GM21390 (cell line): ENCODE measurements around the gene USP7.

Experiments used
- ATAC-seq: cut with Tn5 transposase; IDR thresholded peaks from one replicate; pipeline ENCODE4 v1.9.1; 2021; ENCODE audit not compliant: unreplicated experiment

The USP7 gene

DNA sequence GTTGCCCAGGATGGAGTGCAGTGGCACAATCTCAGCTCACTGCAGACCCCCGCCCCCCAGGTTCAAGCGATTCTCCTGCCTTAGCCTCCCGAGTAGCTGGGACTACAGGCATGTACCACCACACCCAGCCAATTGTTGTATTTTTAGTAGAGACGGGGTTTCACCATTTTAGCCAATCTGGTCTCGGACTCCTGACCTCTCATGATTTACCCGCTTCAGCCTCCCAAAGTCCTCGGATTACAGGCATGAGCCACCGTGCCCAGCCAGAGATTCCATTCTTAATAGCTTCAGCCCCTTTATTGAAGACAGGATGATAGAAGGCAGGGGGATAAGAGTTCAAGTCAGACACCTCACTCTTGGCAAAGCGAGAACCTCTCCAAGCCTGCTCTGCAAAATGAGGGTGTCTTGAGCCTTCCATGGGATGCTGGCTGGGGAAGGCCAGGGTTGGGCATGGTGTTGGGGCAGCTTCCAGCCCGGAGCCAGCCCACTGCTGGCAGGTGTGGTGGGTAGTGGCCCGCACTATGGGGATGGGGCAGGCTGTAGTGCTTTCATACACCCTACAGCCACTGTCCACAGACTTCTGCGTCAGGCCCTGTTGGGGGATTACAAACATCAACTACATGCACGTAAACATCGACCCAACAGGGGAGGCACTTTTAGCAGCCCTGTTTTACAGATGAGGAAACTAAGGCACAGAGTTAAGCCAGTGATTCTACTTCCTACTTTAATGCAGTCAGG, 98.4 kb downstream of the USP7 start:
- ATAC-seq: no peak

DNA sequence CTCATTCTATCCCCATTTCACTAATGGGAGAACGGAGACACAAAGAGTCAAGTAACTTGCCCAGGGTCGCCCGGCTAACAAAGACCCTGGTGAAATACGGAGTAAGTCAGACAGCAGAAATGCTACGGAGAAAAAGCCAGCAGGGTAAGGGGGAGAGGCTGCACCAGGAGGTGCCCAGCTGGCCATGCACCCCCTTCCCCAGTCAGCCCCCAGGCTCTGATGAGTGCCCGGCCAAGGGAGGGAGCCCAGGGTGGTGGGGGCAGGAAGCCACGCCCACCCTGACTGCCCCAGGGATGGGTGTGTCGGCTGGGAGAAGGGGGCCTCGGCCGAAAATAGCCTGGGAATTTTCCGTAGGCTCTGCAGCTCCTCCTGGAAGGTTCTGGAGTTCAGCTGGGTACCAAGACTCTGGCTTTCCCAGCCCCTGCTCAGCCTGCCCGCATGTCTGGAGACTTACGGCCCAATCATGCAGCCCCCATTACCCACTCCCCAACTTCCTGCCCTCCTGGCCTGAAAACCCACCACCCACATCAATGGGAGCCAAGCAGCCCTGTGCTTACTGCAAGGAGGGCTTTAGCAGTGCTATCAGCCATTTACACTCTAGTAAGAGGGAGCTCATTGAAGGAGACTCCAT, 99.1 kb downstream of the USP7 start:
- no peak for ATAC-seq

DNA sequence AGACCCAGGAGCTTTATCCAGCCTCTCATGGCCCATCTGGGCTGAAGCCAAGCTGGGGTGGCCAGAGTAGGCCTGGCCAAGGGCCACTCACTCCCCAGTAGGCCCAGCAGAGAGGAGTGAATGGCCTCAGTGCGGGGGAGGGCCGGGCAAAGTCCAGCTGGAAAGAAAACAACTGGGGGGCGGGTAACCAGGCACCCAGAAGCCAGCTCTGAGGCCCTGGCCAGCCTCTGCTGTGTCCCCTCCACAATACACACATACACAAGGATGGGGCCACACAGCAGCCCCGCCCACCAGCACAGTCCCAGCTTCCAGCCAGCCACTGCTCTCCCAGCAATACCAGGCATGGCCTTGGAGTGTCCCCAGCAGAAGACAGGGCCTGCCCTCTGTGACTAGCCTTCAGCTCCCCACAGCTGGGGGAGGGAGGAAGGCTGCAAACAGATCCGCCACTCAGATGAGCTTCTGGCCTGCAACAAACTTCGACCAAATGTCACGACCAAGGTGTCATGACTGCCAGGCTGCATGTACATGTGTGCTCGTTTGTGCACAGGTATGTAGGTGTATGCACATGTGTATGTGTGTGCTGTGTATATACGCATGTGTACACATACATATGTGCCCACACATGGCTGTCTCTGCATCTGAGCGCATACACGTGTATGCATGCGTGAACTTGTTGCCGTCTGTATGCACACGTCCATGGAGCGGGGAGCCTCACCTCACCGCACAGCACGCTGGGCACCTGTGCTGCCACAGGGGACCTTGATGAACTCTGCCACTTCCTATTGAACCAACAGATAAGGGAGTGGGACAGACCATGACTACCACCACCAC, 99.9 kb downstream of the USP7 start:
- ATAC-seq: no peak

DNA sequence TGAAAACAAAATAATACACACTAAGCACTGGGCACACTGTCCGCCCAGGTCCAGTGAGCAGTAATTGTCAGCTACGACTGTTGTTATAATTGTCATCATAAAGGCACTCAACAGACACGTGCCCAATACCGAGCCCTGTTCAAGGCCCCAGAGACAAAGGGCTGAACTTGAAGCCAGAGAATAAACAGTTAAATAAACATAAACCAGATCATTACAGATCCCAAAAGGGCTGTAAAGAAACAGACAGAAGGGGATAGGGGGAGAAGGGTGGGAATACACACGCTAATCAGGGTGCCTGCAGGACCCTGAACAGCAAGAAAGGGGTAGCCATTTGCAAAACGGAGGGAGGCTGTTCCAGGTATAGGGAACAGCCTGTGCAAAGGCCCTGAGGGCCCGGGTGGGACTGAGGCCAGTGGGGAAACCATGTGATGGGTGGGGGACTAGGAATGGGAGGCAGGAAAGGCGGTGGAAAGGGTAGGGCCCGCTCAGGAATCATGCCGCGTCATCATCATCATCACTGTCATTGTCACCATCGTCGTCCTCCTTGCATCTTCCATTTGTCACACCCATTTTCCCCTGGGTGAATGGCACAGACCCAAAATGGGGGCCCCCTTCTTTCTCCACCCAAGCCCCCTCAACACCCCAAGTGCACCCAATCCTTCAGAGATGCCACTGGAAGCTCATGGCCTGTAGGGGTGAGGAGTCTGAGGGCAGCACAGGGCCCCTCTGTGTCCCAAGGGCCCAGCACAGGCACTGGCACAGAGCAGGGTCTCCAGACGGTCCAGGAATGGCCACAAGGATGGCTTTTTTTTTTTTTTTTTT, 101.2 kb downstream of the USP7 start:
- no peak for ATAC-seq

DNA sequence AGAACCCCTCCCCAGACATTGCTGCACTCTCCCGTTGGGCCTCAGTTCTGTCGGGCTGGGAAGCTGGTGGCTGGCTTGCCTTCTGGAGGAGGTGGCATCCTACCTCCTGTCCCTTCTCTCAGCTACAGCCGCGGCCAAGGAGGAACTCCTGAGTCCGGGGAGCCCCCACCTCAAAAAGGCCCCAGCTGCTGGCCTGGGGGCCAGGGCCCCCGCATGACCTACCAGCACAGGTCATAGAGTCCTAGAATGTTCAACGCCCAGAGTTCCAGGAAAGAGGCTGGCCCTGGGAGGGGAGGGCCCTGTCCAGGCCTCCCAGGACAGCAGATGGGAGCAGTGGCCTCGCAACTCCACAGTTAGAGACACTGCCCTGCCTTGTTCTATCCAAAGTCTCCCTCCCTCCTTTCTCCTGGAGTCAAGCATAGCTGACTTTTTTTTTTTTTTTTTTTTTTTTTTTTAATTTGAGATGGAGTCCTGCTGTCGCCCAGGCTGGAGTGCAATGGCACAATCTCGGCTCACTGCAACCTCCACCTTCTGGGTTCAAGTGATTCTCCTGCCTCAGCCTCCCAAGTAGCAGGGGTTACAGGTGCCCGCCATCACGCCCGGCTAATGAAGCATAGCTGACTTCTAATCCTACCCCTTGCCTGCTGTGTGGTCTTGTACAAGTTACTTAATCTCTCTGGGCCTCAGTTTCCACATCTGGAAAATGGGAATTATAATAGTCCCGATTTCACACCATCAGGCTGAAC, 102.0 kb downstream of the USP7 start:
- ATAC-seq: no peak

DNA sequence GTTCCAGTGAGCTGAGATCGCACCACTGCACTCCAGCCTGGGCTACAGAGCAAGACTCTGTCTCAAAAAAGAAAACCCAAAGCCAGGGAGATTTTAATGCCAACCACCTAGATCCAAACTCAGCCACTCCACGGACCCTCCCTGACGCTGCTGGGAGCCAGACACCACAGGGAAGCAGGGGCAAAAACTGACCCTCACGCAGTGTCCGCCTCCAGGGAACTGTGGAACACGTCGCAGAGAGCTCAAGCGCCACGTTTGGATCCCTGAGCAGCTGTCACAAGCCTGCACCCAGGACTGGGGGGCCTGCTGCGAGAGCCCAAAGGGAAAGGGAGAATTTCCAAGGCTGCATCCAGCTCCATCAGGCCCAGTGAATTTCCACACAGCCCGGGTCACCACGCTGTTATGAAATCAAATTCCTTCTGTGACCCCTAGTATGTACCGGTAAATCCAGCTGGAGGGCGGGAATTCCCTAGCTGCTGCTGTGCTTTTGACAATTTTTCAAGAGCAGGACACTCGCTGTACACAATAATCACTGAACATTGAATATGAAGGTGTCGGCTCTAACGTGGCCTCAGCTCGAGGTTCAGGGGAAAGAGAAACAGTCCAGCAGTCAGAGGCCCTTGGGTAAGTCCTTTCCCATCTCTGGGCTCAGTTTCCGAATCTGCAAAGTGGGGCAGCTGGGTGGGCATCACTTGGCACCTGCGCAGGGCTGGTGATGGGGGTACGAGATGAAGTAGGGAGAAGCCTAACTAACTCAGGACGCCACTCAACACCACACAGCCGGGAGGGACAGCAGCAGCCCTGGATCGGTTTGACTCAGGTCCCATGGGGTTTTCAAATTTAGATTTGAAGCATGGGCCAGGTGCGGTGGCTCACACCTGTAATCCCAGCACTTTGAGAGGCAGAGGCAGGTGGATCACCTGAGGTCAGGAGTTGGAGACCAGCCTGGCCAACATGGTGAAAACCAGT, 103.5 kb downstream of the USP7 start:
- no peak for ATAC-seq

DNA sequence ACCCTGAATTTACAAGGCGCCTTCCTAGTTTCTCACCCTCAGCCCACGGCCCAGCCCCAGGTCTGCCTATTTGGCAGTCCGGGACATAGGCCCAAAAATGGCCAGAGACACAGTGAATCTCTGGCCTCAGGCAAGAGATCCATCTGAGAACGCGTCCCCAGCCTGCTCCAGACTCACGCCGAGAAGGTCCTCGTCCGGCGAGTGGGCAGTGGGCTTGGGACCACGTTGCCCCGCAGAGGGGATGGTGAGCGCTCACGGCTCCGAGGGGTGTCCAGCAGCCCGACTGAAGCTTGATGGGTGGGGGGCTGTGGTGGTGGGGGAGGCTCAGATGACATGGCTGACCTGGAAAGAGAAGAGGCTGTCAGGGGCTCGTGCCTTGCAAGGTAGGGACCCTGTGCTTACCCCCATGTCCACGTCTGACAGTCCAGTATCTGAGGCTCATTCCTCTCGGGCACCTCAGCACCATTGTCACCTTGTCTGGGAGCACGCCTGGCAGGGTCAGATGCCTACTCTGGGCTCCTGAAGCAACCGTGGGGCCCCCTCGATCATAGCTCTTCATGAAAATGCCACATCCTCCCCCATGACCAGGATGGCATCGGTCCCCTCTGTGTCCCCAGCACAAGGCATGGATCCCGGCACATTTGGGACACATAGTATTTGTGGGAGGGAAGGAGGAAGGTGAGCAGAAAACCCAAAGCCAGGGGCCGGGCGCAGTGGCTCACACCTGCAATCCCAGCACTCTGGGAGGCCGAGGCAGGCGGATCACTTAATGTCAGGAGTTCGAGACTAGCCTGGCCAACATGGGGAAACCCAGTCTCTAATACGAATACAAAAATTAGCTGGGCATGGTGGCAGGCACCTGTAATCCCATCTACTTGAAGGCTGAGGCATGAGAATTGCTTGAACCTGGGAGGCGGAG, 104.5 kb downstream of the USP7 start:
- ATAC-seq: no peak

DNA sequence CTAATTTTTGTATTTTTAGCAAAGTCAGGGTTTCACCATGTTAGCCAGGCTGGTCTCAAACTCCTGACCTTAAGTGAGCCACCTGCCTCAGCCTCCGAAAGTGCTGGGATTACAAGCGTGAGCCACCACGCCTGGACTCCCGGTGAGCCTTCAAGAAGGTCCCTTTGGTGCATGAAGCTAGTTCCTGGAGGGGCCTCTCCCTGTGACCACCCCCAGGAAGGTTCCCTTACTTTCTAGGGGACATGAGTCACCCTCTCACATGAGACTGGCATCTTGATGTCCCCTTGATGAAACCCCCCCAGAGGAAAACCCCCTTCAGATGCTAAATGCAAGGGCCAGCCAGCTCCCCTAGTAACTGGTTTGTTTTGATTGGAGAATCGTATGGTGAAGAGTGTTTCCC, 107.7 kb downstream of the USP7 start:
- no peak for ATAC-seq

DNA sequence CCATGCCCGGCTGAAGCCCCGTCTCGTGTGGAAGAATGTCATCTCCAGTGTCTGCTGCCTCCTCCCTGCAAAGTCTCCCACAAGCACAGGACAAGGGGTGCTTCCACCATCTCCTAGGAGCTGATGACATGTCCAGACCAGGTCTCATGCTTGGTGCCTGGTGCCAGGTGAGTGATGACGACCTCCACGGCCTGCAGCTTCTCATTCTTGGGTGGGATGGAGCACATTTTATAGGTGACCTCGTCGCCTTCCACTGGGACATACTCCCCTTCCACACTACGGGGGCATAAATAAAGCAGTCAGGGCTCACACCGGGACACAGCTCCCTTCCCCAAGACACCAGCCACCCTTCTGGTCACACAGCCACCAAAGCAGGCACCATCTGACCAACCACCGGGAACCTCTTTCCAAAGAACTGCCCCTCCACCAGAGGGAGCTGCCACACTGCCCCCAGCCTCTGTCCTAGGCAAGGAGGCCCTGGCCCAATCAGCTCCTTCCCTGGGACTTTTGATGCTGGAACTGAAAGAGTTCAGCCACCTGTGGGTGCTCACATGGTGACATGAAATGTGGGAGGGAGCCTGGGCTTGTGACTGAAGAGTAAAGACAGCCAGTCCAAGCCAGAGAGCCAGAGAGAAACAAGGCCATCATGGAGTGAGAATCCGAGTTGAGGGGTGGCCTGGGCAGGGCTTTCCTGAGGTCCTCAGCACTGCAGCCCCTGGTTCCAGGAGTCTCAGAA, 108.5 kb downstream of the USP7 start:
- ATAC-seq: no peak

DNA sequence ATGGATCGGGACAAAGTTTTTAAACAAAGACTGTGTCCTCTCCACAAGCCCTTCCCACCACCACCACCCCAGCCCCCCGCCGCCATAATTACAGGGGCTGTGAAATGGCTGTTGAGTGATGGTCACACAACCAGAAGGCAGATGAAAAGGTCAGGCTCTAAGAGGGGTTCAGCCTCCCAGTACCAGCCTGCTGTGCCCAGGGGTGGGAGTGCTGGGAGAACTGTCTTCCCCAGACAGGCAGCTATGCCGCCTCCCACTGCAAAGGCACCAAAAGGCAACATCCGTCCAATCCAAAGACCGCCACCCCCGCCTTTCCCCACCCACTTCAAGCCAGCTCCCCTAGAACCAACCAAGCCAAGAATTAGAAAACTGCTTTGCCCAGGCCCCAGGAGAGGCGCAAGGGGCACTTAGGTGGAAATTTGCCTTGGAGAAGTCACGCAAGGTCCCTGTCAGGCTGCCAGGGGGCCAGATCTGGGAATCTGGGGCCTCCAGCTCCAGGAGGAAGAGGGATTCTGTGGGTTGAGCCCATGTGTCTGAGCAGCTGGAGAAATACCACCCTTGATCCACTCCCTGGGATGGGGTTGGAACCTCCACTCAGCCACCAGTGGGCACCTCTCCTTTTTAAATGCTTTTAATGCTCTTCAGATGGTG, 109.3 kb downstream of the USP7 start:
- ATAC-seq: no peak

DNA sequence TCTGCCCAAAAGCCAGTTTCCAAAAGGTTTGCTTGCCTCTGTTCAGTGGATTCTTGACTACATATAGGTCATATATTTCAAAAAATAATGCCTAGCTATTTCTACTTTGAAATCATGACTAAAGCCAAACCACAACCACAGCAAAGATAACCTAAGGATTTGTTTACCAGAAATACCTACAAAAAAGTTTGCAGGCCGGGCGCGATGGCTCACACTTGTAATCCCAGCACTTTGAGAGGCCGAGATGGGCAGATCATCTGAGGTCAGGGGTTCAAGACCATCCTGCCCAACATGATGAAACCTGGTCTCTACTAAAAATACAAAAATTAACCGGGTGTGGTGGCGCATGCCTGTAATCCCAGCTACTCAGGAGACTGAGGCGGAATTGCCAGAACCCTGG, 110.1 kb downstream of the USP7 start:
- ATAC-seq: no peak

DNA sequence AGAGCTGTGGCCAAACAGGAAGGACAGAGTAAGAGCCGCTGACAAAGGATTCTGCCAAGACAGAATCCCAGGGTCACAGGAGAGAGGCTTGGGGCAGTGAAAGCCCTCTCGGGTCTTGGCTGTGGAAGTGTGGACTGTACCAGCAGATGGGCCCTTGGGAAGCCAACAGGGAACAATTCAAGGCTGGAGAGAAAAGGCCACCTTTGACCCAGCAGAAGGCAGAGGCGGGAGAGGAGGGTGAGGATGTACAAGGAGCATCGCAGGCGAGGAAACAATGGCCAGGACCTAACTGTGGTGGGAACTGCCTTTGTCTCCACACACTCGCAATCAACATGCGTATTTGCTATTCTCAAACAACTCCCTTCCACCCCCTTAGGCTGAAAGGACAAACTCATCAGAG, 110.6 kb downstream of the USP7 start:
- ATAC-seq: no peak

DNA sequence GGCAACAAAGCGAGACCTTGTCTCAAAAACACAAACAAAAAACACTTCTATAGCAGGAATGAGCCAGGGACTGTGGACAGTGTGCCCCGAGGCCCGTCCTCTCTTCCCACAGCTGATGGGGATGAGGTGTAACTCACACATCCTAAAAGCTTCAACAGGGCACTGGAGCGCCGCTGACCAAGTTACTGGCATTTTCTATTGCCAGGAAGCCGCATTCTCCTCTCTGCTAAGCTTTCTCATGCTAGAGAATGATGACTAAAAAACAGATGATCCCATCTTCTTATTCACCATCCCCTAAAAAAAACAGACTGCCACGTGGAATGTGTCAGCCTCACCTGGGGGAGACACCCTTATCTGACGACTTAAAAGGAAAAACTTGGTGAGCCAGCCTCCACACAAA, 111.2 kb downstream of the USP7 start:
- ATAC-seq: no peak

DNA sequence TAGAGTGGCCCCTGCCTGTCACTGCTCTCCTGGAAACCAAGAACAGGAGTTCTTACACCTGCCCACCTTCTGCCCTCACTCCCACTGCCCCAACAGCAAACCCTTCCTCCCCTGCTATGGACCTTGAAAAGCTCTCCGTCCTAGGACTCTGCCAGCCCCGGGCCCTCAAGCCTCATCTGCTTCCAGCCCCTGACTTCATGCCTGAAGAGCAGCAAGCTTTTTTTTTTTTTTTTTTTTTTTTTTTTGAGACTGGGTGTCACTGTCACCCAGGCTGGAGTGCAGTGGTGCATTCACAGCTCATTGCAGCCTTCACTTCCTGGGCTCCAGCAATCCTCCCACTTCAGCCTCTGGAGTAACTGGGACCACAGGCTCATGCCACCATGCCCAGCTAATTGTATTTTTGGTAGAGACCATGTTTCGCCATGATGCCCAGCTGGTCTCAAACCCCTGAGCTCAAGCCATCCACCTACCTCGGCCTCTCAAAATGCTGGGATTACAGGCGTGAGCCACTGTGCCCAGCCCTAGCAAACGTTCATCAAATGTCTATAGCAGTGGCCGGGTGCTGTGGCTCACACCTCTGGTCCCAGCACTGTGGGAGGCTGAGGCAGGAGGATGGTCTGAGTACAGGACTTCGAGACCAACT, 111.8 kb downstream of the USP7 start:
- no peak for ATAC-seq

DNA sequence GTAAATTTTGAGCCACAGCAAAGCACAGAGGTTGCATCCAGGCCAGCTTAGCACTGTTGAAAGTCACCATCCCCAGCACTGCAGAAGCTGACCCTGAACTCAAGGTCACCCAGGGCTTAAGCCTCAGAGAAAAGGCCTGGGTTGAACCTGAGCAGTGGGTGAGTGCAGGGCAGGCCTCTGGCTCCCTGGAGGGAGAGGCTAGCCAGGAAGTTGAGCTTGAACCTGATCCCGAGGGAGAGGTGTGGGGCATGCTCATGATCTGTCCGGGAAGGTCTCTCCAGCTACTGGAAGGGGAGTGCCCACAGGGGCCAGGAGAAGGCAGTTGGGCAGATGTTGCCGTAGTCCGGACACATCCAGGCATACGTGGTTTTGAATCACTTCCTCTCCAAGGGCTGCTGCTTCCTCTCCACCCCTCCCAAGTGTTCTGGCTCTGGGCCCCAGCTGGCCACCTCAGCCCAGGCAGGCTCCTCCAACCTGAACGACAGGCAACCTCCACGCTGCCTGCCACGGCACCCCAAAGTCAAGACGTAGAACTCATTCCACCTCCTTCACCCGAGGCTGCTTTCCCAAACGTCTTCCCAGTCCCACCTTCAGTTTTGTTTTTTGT, 113.3 kb downstream of the USP7 start:
- ATAC-seq: no peak

DNA sequence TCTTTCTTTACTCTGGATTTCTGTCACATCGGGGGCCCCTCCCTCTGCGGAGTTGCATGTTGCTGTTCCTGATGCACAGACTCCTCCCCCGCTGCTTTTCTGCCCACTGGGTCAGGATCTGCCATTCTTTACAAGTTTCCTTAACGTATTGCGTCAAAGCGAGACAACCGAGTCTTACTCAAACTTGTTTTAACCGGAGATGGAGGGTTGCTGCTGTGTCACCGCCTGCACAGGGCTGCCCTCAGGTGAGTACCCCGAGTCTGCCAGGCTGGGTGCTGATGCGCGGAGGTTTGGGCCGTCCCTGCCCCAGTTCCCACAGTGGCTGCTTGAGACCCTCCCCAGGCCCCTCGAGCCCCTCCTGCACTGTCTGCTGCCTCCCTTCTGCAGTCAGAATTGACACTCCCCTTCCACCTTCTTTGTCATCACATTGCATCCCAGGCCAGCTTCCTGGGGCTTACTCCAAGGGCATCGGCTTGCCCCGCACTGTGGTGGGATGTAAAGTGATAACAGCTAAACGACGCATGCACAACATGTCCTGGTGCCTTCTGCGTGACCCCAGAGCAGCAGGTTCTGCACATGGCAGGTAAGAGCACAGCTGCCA, 114.2 kb downstream of the USP7 start:
- no peak for ATAC-seq
